HG03066 (cell line): ENCODE data around the gene NXPE2.
"Not testable (repeated sequence)": the region's sequence is repeated elsewhere in the genome, so short reads cannot be mapped to it uniquely, and the experiment has no call there.

ENCODE experiments used
- ATAC-seq: cut with Tn5 transposase; IDR thresholded peaks from one replicate; pipeline ENCODE4 v1.9.1; 2021; ENCODE audit warnings: low read depth; ENCODE audit not compliant: unreplicated experiment

The NXPE2 gene

GRCh38 chr11:114678125-114679036 is at the start of gene NXPE2:
NXPE2 (plus strand) TSS chr11:114678527; CDS start chr11:114678576, 49 bp downstream.
- ATAC-seq, result no peak

- ATAC-seq, result not testable (repeated sequence)
These were observed 46.8 kb upstream of the NXPE2 start for GRCh38 chr11:114631445-114631965.

- ATAC-seq, result not testable (repeated sequence)
These were observed 38.9 kb upstream of the NXPE2 start for GRCh38 chr11:114639440-114639839.

- no peak for ATAC-seq
These were observed 27.7 kb upstream of the NXPE2 start for GRCh38 chr11:114650661-114651060.

GRCh38 chr11:114651145-114651718 is 27.1 kb upstream of the NXPE2 start:
- ATAC-seq, result no peak

GRCh38 chr11:114653148-114653547 is 25.2 kb upstream of the NXPE2 start:
- no peak for ATAC-seq

- ATAC-seq, result no peak
These were observed 13.7 kb upstream of the NXPE2 start for GRCh38 chr11:114664641-114665040.

GRCh38 chr11:114666760-114667159 is 11.6 kb upstream of the NXPE2 start:
- no peak for ATAC-seq

GRCh38 chr11:114668109-114668508 is 10.2 kb upstream of the NXPE2 start:
- ATAC-seq, result no peak

GRCh38 chr11:114673661-114674060 is 4.7 kb upstream of the NXPE2 start:
- no peak for ATAC-seq

- no peak for ATAC-seq
These were observed 1.2 kb downstream of the NXPE2 start for GRCh38 chr11:114679505-114679904.

- ATAC-seq, result no peak
These were observed 4.7 kb downstream of the NXPE2 start for GRCh38 chr11:114683007-114683406.

- no peak for ATAC-seq
These were observed 6.3 kb downstream of the NXPE2 start for GRCh38 chr11:114684636-114685035.

GRCh38 chr11:114685097-114685496 is 6.8 kb downstream of the NXPE2 start:
- ATAC-seq, result no peak

- ATAC-seq, result no peak
These were observed 27.1 kb downstream of the NXPE2 start for GRCh38 chr11:114705280-114706024.

- no peak for ATAC-seq
These were observed 31.6 kb downstream of the NXPE2 start for GRCh38 chr11:114709960-114710359.

GRCh38 chr11:114713756-114714155 is 35.4 kb downstream of the NXPE2 start:
- ATAC-seq, result no peak

- no peak for ATAC-seq
These were observed 41.2 kb downstream of the NXPE2 start for GRCh38 chr11:114719562-114719961.

- no peak for ATAC-seq
These were observed 46.7 kb downstream of the NXPE2 start for GRCh38 chr11:114724916-114725524.

- no peak for ATAC-seq
These were observed 47.3 kb downstream of the NXPE2 start for GRCh38 chr11:114725623-114726022.

GRCh38 chr11:114736806-114737205 is 58.5 kb downstream of the NXPE2 start:
- ATAC-seq, result no peak
